Glutamatergic neuron (in vitro differentiated cells): ENCODE measurements around the gene NOXA1. TPM values are rescaled to one million over a fixed set of nuclear protein-coding genes. Genes with fewer than 3 reads are reported as not detected.

Source experiments
- DNase-seq: peaks from one replicate; pipeline ENCODE4 v3.0.0; 2022
- H3K27ac Mint-ChIP-seq: one replicate; pipeline ENCODE4 v1.8.0; 2020; ENCODE audit warnings: mild to moderate bottlenecking, mixed read lengths, inconsistent platforms; ENCODE audit not compliant: unreplicated experiment
- H3K27me3 Mint-ChIP-seq: one replicate; pipeline ENCODE4 v1.8.0; 2020; ENCODE audit warnings: mild to moderate bottlenecking, moderate library complexity, mixed read lengths, inconsistent platforms; ENCODE audit not compliant: unreplicated experiment
- H3K36me3 Mint-ChIP-seq: one replicate; pipeline ENCODE4 v1.8.0; 2020; ENCODE audit warnings: mild to moderate bottlenecking, mixed read lengths, inconsistent platforms; ENCODE audit not compliant: unreplicated experiment
- H3K4me1 Mint-ChIP-seq: one replicate; pipeline ENCODE4 v1.8.0; 2020; ENCODE audit warnings: mild to moderate bottlenecking, low read depth, mixed read lengths, inconsistent platforms; ENCODE audit not compliant: unreplicated experiment
- H3K4me3 Mint-ChIP-seq: one replicate; pipeline ENCODE4 v1.8.0; 2020; ENCODE audit warnings: mild to moderate bottlenecking, mixed read lengths, inconsistent platforms; ENCODE audit not compliant: unreplicated experiment
- H3K9me3 Mint-ChIP-seq: one replicate; pipeline ENCODE4 v1.8.0; 2020; ENCODE audit warnings: mild to moderate bottlenecking, moderate library complexity, mixed read lengths, inconsistent platforms; ENCODE audit not compliant: unreplicated experiment
- CTCF ChIP-seq: fragments of 200-600 bp; sonication (generic); IDR thresholded peaks from one replicate; pipeline ENCODE4 v1.5.0; 2021; ENCODE audit not compliant: partially characterized antibody, unreplicated experiment
- total RNA-seq: library from RNA; stranded (reverse); fragmentation: NEBNext Ultra II Directional; extraction: Animal tissue kit (Norgen Biotek cat#: 25700); gene quantifications from one replicate; pipeline ENCODE4 v1.2.1, GENCODE V29; 2021; ENCODE audit not compliant: unreplicated experiment

Gene NOXA1
- total RNA-seq, 1 donor from 2014 or later: 2.6 TPM

GRCh38 chr9:137416006-137416562 is 7.1 kb upstream of the NOXA1 start:
- Mint-ChIP-seq H3K27me3 (no peaks in the 10 kb centered on the region), H3K4me1 (peaks cover 5% of the 10 kb centered on the region), H3K4me3 (no peak overlapping the region), H3K27ac (no peak overlapping the region), H3K9me3 (no peaks in the 10 kb centered on the region), H3K36me3 (no peaks in the 10 kb centered on the region)
- no peak for TF ChIP-seq CTCF
- no peak for DNase-seq

- DNase-seq: no peak
- Mint-ChIP-seq H3K9me3 (no peaks in the 10 kb centered on the region), H3K4me3 (no peak overlapping the region), H3K27ac (no peak overlapping the region), H3K4me1 (peaks cover 5% of the 10 kb centered on the region), H3K27me3 (no peaks in the 10 kb centered on the region), H3K36me3 (no peaks in the 10 kb centered on the region)
- no peak for TF ChIP-seq CTCF
These were observed 6.5 kb upstream of the NOXA1 start for GRCh38 chr9:137416563-137417151.

GRCh38 chr9:137417161-137418021 is 5.8 kb upstream of the NOXA1 start:
- no peak for DNase-seq
- no peak for TF ChIP-seq CTCF
- Mint-ChIP-seq H3K4me1 (peaks cover 8% of the 10 kb centered on the region), H3K27ac (no peak overlapping the region), H3K36me3 (no peaks in the 10 kb centered on the region), H3K4me3 (no peak overlapping the region), H3K9me3 (peaks cover 5% of the 10 kb centered on the region), H3K27me3 (peaks cover 3% of the 10 kb centered on the region)

GRCh38 chr9:137421838-137422603 is 1.2 kb upstream of the NOXA1 start:
- Mint-ChIP-seq H3K36me3 (no peaks in the 10 kb centered on the region), H3K27me3 (peaks cover 7% of the 10 kb centered on the region), H3K4me3 (peak overlapping the region; percentile 94), H3K4me1 (peaks cover 3% of the 10 kb centered on the region), H3K27ac (peak overlapping the region; percentile 73), H3K9me3 (peaks cover 8% of the 10 kb centered on the region)
- no peak for TF ChIP-seq CTCF
- no peak for DNase-seq
